HG02970 (cell line): ENCODE data around the gene KCND2.
"Not testable (repeated sequence)": the region's sequence is repeated elsewhere in the genome, so short reads cannot be mapped to it uniquely, and the experiment has no call there.

Source experiments
- ATAC-seq: cut with Tn5 transposase; IDR thresholded peaks from one replicate; pipeline ENCODE4 v1.9.1; 2021; ENCODE audit warnings: mild to moderate bottlenecking, moderate library complexity, moderate number of reproducible peaks; ENCODE audit not compliant: unreplicated experiment, low FRiP score

KCND2 gene

GRCh38 chr7:120675076-120675475 lies 402.1 kb downstream of the KCND2 start:
- ATAC-seq: no peak

DNA sequence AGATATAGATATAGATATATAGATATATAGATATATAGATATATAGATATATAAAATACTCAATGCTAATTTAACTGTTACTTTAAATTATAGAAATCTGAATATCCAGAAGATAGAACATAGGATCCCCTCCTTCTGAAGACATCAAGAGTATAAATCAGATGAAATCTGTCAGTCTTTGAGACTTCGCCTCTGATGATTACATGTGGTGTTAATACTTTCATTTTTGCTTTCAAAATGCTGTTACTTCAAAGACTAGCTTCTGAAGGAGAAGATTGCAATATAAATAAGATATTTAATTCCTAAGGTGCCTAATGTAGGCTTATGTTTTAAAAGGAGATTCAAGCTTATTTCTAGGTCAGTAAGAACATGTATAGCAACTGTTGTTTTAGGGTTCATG lies 404.6 kb downstream of the KCND2 start:
- no peak for ATAC-seq

- ATAC-seq: no peak
Observed at GRCh38 chr7:120680985-120681384, 408.0 kb downstream of the KCND2 start.

- no peak for ATAC-seq
Observed at GRCh38 chr7:120684463-120684862, 411.5 kb downstream of the KCND2 start.

DNA sequence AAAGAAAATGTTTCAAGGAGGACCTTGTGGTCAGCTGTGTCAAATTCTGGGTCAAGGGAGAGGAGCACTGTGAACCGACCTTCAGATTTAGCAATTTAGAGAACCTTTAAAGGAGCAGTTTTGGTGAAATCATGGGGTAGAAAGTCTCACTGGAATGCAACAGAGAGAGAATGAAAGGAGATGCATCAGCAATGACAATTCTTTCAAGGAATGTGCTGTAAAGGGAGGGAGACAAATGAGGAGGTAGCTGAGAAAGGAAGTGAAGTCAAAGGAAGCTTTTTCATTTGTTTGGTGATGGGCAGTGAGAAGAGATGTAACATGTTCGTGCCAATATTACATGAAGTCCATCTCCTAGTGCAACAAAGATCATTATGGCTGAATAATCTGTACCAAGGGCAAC lies 418.9 kb downstream of the KCND2 start:
- no peak for ATAC-seq

DNA sequence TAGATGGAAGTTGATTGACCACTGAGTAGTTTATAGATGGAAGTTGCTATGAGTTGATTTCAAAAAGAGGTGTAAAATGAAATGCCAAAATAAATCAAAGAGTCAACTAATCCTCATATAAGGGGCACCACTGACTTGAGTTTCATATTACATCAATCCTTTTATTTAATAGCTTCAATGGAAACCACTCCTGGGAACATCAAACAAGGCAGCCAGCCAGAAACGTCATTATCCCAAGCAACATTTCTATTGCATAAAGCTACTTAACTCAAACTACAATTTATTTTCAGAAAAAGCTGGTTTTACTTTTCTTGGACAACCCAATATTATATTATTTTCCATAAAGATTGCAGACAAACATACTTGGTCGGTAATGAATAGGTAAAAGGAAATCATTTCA lies 422.9 kb downstream of the KCND2 start:
- no peak for ATAC-seq

DNA sequence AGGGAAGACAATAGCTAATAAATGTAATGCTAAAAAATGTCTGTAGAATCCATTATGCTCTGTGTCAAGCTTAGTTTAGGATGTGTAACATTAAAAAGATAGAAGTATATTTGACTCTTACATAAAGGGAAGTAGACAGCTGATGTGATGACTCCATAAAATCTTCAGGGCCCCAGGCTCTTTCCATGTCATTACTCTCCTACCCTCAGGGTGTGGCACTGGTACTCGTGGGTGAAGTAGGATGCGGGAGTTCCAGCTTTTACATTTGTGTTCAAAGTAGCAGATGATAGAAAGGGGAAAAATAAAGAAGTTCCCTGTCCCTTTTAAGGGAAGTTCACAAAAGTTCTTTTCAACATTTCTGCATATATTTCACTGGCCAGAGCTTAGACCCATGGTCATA lies 427.8 kb downstream of the KCND2 start:
- no peak for ATAC-seq

GRCh38 chr7:120702408-120702807 lies 429.4 kb downstream of the KCND2 start:
- not testable (repeated sequence) for ATAC-seq

DNA sequence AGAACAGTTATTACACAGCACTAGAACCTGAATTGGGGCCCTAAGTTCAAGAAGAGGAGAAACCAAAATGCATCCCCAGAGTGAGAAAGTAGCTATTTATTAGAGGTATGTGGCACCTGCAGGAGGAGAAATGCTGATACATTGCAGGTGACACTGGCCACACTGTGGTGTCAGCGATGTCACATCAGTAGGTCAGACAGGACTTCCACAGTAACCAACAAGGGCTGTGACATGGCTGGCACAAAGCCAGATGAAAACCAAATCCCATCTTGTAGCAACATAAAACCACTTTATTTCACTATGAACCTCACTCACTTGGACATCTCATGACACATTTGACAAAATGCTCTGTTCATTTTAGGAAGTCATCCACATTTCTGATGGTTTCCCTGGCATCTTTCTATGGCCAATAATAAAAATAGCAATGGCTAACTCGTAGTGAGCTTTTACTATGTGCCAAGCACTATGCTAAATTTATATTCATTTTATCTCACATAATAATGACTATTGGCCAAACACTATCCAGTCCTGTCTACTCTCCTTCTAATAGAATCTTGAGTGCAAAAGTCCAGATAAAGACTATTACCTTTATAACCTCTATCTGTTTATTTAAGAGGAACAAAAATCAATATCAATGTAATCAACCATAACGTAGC lies 430.7 kb downstream of the KCND2 start:
- no peak for ATAC-seq

DNA sequence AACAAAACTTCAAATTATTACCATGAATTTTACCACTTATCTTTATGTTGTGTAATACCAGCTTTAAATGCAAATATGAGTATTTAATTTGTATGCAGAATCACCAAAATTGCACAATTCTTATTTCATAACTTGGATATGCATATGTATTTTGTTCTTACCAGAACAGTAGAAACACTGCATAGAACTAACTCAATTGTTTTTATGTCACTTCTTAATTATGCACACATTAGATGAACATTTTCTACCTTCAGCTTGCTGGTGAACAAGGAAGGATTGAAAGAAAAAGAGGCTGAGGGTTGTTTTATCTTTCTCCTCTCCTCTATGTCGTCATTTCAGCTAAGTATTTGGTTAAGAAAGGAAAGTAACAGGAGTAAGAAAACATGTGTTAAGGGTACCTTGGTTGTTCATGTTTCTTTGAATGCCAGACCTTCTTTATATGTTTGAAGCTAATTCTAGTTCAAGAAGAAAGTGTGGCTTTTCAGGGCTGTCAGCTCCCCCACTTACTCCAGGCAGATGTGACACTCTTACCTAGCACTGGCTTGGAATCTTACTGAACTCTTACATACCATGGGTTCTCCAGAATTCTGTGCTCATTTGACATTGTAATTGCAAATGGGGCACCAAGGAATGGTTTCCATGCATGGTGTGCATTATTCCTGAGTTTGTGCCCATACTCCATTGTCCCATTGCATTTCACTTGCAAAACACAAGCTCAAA lies 436.4 kb downstream of the KCND2 start:
- ATAC-seq: no peak

DNA sequence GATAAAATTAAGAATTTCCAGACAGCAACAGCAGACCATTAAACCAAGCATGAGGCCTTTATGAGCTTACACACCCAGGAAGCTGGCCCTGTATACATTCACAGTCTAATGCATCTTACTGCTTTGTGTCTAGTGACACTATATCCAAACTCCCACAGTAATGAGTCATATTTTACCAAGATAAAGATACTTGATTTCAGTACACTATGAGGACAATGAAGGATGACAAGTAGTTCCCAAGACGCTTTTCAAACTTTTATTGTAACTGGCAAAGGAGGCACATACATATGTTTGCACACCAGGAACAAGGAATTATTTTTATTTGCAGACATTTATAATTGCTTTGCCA lies 437.0 kb downstream of the KCND2 start:
- no peak for ATAC-seq

GRCh38 chr7:120714945-120715344 lies 442.0 kb downstream of the KCND2 start:
- ATAC-seq: no peak

DNA sequence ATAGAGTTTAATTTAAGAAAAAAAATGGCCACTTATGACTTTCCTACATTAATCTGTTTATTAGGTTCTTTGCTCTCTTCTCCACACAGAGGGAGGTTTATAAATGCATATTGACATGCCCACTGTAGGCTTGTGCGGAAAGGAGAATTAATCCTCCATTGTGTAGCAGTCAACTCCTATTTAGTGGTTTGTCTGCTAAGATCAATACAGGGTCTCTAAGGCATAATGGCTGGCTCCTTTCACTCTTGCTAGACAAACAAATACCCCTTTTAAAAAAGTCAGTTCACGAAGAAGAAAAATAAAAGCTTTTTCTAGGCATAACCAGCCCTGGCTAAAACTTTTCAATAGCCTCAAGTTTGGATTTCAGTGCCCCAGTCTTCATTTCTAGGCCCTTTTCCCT lies 443.3 kb downstream of the KCND2 start:
- ATAC-seq: no peak

GRCh38 chr7:120717166-120717565 lies 444.2 kb downstream of the KCND2 start:
- ATAC-seq: no peak

DNA sequence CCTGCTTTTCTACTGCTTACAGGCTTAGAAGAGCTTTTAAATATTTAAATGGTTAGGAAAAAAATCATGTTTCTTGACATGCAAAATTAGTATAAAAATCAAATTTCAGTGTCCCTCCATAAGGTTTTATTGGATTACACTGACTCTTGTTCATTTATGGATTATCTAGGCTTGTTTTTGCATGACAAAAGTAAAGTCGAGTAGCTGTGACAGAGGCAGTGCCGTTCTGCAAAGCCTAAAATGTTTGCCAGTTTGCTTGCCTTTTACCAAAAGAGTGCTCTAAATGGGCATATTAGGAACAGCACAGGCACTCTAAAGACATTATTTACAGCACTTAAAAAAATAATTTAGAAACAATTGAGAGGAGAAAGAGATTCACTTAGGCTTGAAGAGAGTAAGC lies 445.4 kb downstream of the KCND2 start:
- no peak for ATAC-seq

- ATAC-seq: no peak
Observed at GRCh38 chr7:120720317-120720716, 447.3 kb downstream of the KCND2 start.

- ATAC-seq: no peak
Observed at GRCh38 chr7:120723465-120724385, 450.8 kb downstream of the KCND2 start.

DNA sequence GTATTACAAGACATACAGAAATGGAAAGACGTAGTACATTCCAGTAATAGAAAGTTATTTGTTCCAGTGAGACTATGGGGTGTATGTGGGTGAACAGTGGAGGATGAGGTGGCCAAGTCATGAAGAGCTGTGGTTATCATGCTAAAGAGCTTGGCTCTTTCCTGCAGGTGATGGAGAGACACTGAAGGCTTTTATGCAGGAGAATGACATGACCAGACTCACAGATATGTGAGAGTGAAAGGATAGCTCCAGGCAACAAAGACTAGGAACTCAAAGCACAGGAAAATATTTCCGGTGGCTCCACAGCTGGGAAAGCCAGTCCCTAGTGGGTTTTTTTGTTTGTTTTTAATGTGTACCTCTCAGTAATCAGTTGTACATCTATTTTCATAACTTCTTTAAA lies 451.5 kb downstream of the KCND2 start:
- no peak for ATAC-seq

- ATAC-seq: no peak
Observed at GRCh38 chr7:120724955-120725354, 452.0 kb downstream of the KCND2 start.

- ATAC-seq: no peak
Observed at GRCh38 chr7:120725376-120726039, 452.5 kb downstream of the KCND2 start.

DNA sequence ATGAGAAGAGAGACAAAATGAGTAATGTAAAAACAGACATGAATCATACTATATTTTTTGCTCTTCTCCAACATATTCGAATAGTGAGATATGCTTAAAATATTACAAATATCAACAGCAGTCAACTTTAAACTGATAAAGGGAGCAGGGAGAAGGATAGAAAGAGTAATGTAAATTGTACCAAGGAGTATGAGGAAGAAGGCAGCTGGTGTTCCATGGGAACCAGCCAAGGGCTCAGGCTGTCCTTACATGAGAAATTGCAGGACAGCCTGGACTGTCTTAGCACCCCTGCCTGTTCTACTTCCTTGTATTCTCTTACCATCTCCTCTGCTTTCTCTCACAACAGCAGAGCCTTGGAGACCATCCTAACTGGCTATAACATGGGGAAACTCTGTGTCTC lies 456.3 kb downstream of the KCND2 start:
- no peak for ATAC-seq
